ENCODE data around the gene PPAN. TPM values are rescaled to one million over a fixed set of nuclear protein-coding genes. Genes with fewer than 3 reads are reported as not detected.

Gene PPAN
- total RNA-seq, 1 donor from 2014 or later: 20.0 TPM

DNA sequence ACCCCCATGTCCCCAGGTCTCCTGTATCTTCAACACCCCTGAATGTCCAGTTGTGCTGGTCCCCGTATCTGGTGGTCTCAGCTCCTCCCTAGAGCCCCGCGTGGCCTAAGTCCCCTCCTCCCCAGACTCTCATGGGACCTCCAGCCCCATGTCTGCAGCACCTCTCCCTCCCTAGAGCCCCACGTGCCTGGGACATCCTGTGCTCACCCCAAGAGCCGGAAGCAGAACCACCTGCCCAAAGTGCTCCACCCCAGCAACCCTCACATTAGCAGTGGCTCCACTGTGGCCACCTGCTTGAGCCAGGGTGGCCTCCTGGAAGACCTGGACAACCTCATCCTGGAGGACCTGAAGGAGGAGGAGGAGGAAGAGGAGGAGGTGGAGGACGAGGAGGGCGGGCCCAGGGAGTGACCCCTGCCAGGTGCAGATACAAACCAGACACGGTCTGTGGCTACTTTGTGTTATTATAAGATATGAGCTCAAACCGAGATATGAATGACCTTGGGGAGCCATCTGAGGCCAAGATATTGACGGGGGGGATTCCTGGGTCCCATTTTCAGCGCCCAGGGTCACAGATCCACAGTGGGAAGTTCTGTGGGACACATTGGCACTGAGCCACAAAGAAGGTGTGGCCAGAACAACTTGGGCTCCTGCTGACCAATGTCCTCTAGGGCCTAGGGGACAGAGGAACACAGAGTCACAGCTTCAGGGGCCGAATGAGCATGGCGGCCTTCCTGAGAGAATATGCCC lies 14.1 kb upstream of the PPAN start:
- ATAC-seq (ENCODE audit: poor library complexity) (no peak), DNase-seq (no peak)
- intact Hi-C loops (cut with DNase I): no loop called here

DNA sequence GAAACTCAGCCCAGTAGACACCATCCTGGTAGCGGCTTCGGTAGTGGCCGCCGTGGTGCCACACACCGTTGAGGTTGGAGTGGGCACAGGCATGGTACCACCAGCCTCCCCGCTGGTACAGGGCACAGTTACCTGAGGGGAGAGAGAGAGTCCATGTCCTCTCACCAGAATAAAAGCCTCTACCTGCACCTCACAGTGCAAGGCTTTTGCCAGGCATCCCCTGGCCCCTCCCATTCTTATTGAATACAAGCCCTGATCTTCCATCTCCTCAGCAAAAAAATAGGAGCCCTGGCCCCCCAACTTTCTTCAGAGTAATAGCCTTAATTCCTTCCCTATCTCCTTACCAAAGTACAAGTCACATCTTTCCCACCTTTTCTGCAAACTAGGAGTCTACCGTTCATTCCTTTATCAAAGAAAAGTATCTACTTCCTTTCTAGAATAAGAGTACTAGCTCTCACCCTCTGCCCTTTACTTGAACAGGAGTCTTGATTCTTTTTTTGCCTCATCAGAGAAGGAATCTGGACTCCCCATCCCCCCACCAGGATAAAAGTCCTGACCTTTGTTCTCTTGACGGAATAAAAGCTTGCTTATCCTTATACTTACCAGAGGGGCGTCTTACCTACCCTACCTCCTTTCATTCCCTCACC lies 13.4 kb upstream of the PPAN start:
- DNase-seq (no peak), ATAC-seq (ENCODE audit: poor library complexity) (no peak)
- intact Hi-C loops (cut with DNase I): no loop called here

DNA sequence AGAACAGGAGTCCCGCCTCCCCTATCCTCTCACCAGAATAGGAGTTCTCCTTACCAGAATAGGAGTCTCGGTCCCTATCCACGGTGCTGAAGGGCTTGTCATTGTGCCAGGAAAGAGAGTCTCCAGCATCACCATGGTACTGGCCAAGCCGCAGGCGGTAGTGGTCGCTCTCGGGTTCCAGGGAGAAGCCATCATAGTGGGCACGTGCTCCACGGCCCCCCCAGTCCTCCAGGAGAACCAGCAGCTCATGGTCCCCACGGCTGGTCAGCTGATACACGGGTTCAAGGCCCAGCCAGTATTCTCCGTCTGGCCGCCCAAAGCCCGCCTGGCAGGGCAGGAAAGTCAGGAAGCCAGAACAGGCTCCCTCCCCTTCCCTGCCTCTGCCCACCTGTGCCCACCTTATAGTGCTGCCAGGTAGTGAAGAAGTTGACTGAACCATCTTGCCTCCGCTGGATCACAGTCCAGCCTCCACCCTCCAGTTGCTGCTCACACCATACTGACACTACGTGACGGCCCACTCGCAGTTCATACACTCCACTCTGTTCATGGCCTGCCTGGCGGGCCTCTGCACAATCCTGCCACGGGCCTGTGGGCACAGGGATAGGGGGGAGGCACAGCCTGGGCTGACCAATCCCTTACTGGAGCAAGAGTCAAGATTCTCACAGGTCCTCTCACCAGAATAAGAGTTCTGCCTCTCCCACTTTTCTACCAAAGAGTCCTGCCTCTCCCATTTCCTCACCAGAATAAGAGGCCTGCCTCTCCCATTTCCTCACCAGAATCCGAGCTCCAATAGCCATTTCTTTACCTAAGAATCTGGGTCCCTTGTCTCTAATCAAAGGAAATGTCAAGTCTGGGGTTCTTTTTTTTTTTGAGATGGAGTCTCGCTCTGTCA lies 12.6 kb upstream of the PPAN start:
- ATAC-seq (ENCODE audit: poor library complexity) (no peak), DNase-seq (no peak)
- intact Hi-C loops (cut with DNase I): no loop called here

GRCh38 chr19:10095622-10095947 lies 10.6 kb upstream of the PPAN start:
- DNase-seq (no peak), ATAC-seq (ENCODE audit: poor library complexity) (no peak)
- intact Hi-C loops (cut with DNase I): no loop called here

- DNase-seq: peak; percentile 93
- intact Hi-C loops (cut with DNase I): no loop called here
- peak; percentile 95 for ATAC-seq (ENCODE audit: poor library complexity)
Observed at GRCh38 chr19:10095948-10096614, 10.1 kb upstream of the PPAN start.

- DNase-seq (peak; percentile 61), ATAC-seq (ENCODE audit: poor library complexity) (no peak)
- intact Hi-C loops (cut with DNase I): no loop called here
Observed at GRCh38 chr19:10096615-10096963, 9.6 kb upstream of the PPAN start.

DNA sequence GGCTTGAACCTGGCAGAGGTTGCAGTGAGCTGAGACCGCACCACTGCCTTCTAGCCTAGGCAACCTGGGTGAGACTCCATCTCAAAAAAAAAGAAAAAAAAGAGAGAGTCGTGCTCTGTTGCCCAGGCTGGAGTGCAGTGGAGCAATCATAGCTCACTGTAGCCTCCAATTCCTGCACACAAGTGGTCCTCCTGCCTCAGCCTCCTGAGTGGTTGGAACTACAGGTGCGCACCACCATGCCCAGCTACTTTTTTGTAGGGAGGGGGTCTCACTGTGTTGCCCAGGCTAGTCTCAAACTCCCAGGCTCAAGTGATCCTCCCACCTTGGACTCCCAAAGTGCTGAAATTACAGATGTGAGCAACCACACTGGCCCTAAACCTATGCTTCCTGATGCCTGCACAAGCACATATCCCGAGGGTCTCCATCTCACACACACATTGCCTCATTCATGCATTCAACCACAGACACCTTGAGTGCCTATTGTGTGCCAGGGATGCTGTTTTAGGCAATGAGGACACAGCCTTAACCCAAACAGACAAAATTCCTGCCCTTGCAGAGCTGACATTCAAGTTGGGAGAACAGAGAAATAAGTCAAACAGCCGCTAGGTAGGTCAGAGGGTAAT lies 5.9 kb upstream of the PPAN start:
- intact Hi-C loops (cut with DNase I): no loop called here
- no peak for DNase-seq
- no peak for ATAC-seq (ENCODE audit: poor library complexity)

DNA sequence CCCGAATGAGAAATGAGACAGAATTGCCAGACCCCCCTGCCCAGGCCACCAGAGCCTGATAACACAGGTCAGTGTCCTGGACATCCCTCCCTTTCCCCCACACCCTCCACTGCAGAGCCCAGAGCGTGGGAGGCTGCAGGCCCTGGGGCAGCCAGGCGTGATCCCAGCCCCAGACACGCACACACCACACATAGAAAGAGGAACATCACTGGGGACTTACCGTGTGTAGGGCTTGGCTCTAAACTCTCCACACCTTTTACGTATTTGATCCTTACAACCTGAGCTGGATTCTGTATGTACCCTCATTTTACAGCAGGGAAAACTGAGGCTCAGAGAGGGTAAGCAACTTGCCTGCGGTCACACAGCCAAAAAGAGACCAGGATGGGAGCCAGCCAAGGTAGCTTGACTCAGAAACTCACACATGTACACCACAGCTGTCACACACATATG lies 3.4 kb upstream of the PPAN start:
- DNase-seq (no peak), ATAC-seq (ENCODE audit: poor library complexity) (no peak)
- intact Hi-C loops (cut with DNase I): no loop called here

DNA sequence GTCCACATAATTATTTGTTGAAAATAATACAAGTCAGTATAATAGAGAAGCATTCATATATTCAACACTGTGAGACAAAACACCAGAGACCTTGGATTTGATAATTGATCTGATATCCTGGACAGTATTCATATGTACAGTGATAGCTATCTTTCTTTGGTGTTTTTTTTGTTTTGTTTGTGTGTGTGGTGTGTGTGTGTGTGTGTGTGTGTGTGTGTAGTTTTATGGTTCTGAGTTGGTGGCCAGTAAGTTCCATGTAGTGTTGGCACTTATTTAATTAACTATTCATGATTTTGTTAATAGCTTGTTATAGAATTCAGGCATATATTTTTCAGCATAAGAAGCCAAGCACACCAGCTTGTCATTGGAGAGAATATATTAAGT lies 2.0 kb upstream of the PPAN start:
- ATAC-seq (ENCODE audit: poor library complexity) (no peak), DNase-seq (no peak)
- intact Hi-C loops (cut with DNase I): no loop called here

- ATAC-seq (ENCODE audit: poor library complexity) (no peak), DNase-seq (no peak)
- intact Hi-C loops (cut with DNase I): no loop called here
Observed at GRCh38 chr19:10104665-10105508, 1.3 kb upstream of the PPAN start.

- DNase-seq (no peak), ATAC-seq (ENCODE audit: poor library complexity) (no peak)
- intact Hi-C loops (cut with DNase I): no loop called here
Observed at GRCh38 chr19:10105509-10106099, 558 bp upstream of the PPAN start.

- DNase-seq: no peak
- ATAC-seq (ENCODE audit: poor library complexity): no peak
- intact Hi-C loops (cut with DNase I): no loop called here
Observed at GRCh38 chr19:10107254-10107653, 1.1 kb downstream of the PPAN start.

DNA sequence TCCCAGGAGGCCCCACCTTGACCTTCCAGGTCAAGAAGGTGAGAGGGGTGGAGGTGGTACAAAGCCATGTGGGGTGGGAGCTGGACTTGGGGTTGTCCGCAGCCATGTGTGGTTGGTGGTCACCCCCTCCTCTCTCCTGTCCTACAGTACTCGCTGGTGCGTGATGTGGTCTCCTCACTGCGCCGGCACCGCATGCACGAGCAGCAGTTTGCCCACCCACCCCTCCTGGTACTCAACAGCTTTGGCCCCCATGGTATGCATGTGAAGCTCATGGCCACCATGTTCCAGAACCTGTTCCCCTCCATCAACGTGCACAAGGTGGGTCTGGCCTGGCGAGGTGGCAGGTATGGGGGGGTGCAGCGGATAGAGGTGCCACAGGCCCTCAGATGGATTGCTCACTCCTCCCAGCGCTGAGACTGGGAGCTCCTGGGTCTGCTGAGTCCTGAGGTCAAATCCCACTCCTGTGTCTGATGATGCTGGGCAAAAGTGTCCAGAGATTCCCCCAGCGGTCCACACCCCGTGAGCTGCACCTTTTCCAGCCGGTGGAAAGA lies 1.7 kb downstream of the PPAN start:
- no peak for DNase-seq
- intact Hi-C loops (cut with DNase I): no loop called here
- ATAC-seq (ENCODE audit: poor library complexity): no peak

GRCh38 chr19:10109528-10109927 lies 3.4 kb downstream of the PPAN start:
- no peak for ATAC-seq (ENCODE audit: poor library complexity)
- intact Hi-C loops (cut with DNase I): no loop called here
- no peak for DNase-seq

DNA sequence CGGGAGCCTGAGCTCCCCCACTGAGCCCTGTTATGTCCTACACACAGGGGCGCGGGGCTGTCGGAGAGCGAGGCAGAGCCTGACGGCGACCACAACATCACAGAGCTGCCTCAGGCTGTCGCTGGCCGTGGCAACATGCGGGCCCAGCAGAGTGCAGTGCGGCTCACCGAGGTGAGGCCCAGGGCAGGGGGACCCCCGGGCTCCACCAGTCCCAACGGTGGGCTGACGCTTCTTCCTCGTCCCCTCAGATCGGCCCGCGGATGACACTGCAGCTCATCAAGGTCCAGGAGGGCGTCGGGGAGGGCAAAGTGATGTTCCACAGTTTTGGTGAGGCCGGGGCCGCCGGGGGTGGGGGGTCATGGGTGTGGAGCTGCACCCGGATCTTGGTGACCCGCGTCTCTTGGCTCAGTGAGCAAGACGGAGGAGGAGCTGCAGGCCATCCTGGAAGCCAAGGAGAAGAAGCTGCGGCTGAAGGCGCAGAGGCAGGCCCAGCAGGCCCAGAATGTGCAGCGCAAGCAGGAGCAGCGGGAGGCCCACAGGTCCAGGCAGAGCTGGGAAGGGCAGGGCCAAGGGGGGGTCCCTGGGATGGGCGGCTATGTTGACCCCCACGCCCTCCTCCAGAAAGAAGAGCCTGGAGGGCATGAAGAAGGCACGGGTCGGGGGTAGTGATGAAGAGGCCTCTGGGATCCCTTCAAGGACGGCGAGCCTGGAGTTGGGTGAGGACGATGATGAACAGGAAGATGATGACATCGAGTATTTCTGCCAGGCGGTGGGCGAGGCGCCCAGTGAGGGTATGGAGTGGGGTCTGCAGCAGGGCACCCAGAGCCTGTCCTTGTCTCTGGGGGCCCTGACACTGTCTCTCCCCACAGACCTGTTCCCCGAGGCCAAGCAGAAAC lies 4.2 kb downstream of the PPAN start:
- ATAC-seq (ENCODE audit: poor library complexity) (no peak), DNase-seq (no peak)
- intact Hi-C loops (cut with DNase I): no loop called here

GRCh38 chr19:10110972-10111317 lies 4.8 kb downstream of the PPAN start:
- ATAC-seq (ENCODE audit: poor library complexity): no peak
- intact Hi-C loops (cut with DNase I): no loop called here
- DNase-seq: no peak

DNA sequence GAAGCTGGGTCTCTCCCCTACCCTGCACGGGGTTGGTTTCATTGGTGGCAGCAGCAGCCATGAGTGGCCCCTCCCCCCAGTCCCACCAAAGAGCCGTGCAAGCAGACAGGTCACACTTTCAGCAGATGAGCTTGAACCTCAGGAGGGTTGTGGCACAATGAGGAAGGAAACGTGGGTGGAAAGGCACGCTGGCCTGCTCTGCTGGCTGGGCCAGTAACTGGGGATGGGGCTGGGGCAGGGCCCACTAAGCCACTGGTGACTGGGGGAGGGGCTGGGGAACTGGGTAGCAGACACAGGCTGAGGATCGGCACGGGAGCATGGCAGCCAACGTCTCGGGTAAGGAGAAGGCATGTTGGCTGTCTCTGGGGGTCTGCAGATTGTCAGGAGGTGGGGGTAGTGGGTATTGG lies 5.2 kb downstream of the PPAN start, which contains the start of gene P2RY11:
Gene P2RY11, plus strand, starts transcription at position 289 of the 407 bp plus-strand sequence. Its CDS starts 29 bp downstream, at position 318.
- no peak for DNase-seq
- intact Hi-C loops (cut with DNase I): no loop called here
- ATAC-seq (ENCODE audit: poor library complexity): no peak
